GM23338 (cell line): ENCODE data around the gene HRH4.

ENCODE experiments used
- EZH2 ChIP-seq: fragments of 200-600 bp; sonication (generic); IDR thresholded peaks from one replicate; pipeline ENCODE4 v1.8.0; 2017; ENCODE audit warnings: antibody characterized with exemption, mild to moderate bottlenecking, low read depth; ENCODE audit not compliant: unreplicated experiment
- EZH2phosphoT487 ChIP-seq: fragments of 200-600 bp; sonication (generic); IDR thresholded peaks from one replicate; pipeline ENCODE4 v1.8.1; 2018; ENCODE audit warnings: antibody characterized with exemption; ENCODE audit not compliant: unreplicated experiment
- JUNB ChIP-seq: IDR thresholded peaks from one replicate; pipeline ENCODE4 v1.6.1; 2016; ENCODE audit warnings: antibody characterized with exemption; ENCODE audit not compliant: unreplicated experiment
- NANOG ChIP-seq: IDR thresholded peaks from 2 replicates; pipeline ENCODE4 v1.6.1; 2016; ENCODE audit warnings: antibody characterized with exemption, borderline replicate concordance
- POLR2AphosphoS5 ChIP-seq: IDR thresholded peaks from 2 replicates; pipeline ENCODE4 v1.6.1; 2016; ENCODE audit warnings: antibody characterized with exemption, low read depth
- ZNF331 ChIP-seq: fragments of 250-450 bp; sonication (Bioruptor Pico); IDR thresholded peaks from 2 replicates; pipeline ENCODE4 v1.5.0; 2020; ENCODE audit warnings: low read depth, mild to moderate bottlenecking, moderate library complexity
- TF ChIP-seq, protein P1 (sequence below), 2 experiments: fragments of 200-600 bp in 1 of 2; sonication (generic) in 1 of 2; conservative IDR thresholded peaks; 2 replicates each; pipeline versions ENCODE4 v1.5.1 to v1.6.1; 2016 to 2017; ENCODE audit warnings: antibody characterized with exemption in 2 of 2, low read depth in 2 of 2, mild to moderate bottlenecking in 2 of 2, moderate library complexity in 1 of 2
- TF ChIP-seq, protein P2 (sequence below): IDR thresholded peaks from one replicate; pipeline ENCODE4 v1.6.1; 2018; ENCODE audit warnings: antibody characterized with exemption; ENCODE audit not compliant: unreplicated experiment

DNA sequence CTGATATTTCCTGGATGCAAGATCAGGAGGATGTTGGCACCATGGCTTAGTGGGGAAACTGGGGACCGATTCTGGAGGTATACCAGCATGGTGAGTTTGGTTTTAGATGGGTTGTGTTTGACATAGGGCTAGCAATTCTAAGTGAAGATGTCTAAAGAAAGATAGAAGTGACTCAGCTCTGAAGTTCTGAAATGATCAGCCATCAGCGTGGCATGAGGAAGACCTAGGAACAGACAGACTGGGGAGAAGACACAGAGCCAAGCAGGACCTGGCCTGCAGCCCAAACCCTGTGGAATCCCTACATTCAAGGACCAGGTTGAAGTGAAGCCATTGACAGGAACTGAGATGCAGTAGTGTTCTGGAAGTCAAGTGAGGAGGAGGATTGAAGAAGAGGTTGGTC lies 39.8 kb downstream of the HRH4 start:
- TF ChIP-seq, protein P1, sequence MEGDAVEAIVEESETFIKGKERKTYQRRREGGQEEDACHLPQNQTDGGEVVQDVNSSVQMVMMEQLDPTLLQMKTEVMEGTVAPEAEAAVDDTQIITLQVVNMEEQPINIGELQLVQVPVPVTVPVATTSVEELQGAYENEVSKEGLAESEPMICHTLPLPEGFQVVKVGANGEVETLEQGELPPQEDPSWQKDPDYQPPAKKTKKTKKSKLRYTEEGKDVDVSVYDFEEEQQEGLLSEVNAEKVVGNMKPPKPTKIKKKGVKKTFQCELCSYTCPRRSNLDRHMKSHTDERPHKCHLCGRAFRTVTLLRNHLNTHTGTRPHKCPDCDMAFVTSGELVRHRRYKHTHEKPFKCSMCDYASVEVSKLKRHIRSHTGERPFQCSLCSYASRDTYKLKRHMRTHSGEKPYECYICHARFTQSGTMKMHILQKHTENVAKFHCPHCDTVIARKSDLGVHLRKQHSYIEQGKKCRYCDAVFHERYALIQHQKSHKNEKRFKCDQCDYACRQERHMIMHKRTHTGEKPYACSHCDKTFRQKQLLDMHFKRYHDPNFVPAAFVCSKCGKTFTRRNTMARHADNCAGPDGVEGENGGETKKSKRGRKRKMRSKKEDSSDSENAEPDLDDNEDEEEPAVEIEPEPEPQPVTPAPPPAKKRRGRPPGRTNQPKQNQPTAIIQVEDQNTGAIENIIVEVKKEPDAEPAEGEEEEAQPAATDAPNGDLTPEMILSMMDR (conservative IDR thresholded peaks at IDR 0.05; ENCODE audit: low read depth in 2 of 2), result no peak
- TF ChIP-seq POLR2AphosphoS5 (no peak), EZH2 (no peak), EZH2phosphoT487 (no peak), NANOG (no peak), ZNF331 (CRISPR knock-in tag) (no peak), JUNB (no peak)
- TF ChIP-seq, protein P2, sequence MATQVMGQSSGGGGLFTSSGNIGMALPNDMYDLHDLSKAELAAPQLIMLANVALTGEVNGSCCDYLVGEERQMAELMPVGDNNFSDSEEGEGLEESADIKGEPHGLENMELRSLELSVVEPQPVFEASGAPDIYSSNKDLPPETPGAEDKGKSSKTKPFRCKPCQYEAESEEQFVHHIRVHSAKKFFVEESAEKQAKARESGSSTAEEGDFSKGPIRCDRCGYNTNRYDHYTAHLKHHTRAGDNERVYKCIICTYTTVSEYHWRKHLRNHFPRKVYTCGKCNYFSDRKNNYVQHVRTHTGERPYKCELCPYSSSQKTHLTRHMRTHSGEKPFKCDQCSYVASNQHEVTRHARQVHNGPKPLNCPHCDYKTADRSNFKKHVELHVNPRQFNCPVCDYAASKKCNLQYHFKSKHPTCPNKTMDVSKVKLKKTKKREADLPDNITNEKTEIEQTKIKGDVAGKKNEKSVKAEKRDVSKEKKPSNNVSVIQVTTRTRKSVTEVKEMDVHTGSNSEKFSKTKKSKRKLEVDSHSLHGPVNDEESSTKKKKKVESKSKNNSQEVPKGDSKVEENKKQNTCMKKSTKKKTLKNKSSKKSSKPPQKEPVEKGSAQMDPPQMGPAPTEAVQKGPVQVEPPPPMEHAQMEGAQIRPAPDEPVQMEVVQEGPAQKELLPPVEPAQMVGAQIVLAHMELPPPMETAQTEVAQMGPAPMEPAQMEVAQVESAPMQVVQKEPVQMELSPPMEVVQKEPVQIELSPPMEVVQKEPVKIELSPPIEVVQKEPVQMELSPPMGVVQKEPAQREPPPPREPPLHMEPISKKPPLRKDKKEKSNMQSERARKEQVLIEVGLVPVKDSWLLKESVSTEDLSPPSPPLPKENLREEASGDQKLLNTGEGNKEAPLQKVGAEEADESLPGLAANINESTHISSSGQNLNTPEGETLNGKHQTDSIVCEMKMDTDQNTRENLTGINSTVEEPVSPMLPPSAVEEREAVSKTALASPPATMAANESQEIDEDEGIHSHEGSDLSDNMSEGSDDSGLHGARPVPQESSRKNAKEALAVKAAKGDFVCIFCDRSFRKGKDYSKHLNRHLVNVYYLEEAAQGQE, result no peak
